IMR-90 (cell line): Measurements from ENCODE around the gene MRTFB. TPM values are rescaled to one million over a fixed set of nuclear protein-coding genes. Genes with fewer than 3 reads are reported as not detected.

Source experiments
- ATAC-seq: fragments of 200-7000 bp; cut with Tn5 transposase; 2 replicates; pipeline ENCODE4 v1.9.1; 2020; ENCODE audit warnings: low read depth, mild to moderate bottlenecking, moderate library complexity
- BruUV-seq: library from RNA; stranded (reverse); fragments of 400-500 nt; replicated peaks from 2 replicates; lab custom pipeline; 2021; lab: Mats Ljungman, UMichigan
- CTCF ChIA-PET: fragments of 300-600 bp; formaldehyde crosslinking; extraction: SDS; loops from one replicate; lab custom pipeline; 2021; ENCODE audit warnings: antibody characterized with exemption; lab: Yijun Ruan, JAX
- POLR2A ChIA-PET: fragments of 300-600 bp; sonication (Branson Sonifier 250); formaldehyde crosslinking; loops from one replicate; lab custom pipeline; 2022; ENCODE audit warnings: antibody characterized with exemption; ENCODE audit not compliant: unreplicated experiment; lab: Charles Lee
- DNase-seq: peaks from one replicate; pipeline ENCODE4 v3.0.0; 2013
- H2AFZ ChIP-seq: replicated peaks from 2 replicates; pipeline ENCODE3; 2013; ENCODE audit warnings: low read length, mild to moderate bottlenecking; ENCODE audit not compliant: poor library complexity
- H2AK5ac ChIP-seq: 2 replicates; pipeline ENCODE4 v1.6.1; 2013; ENCODE audit warnings: low read depth, low read length, inconsistent platforms
- H2AK9ac ChIP-seq: replicated peaks from 2 replicates; pipeline ENCODE3; 2013; ENCODE audit warnings: mild to moderate bottlenecking, low read depth, low read length, moderate library complexity; ENCODE audit not compliant: poor library complexity
- H2BK120ac ChIP-seq: 2 replicates; pipeline ENCODE4 v1.6.1; 2013; ENCODE audit warnings: low read depth, low read length, inconsistent platforms
- H2BK15ac ChIP-seq: 3 replicates; pipeline ENCODE4 v1.6.1; 2013; ENCODE audit warnings: low read depth, low read length, inconsistent platforms
- H2BK20ac ChIP-seq: 2 replicates; pipeline ENCODE4 v1.6.1; 2013; ENCODE audit warnings: low read depth, mild to moderate bottlenecking, inconsistent platforms, low read length, moderate library complexity
- H2BK5ac ChIP-seq: 2 replicates; pipeline ENCODE4 v1.6.1; 2013; ENCODE audit warnings: mild to moderate bottlenecking, low read depth, low read length, inconsistent platforms; ENCODE audit not compliant: poor library complexity, severe bottlenecking
- H3K14ac ChIP-seq: replicated peaks from 2 replicates; pipeline ENCODE4 v1.6.1; 2013; ENCODE audit warnings: low read depth, low read length, inconsistent platforms
- H3K18ac ChIP-seq: 2 replicates; pipeline ENCODE4 v1.6.1; 2013; ENCODE audit warnings: low read depth, low read length, control low read depth
- H3K23ac ChIP-seq: 2 replicates; pipeline ENCODE4 v1.6.1; 2013; ENCODE audit warnings: low read depth, low read length, inconsistent platforms
- H3K27ac ChIP-seq: 2 replicates; pipeline ENCODE4 v1.5.1; 2013; ENCODE audit warnings: mild to moderate bottlenecking, control low read depth, low read length; ENCODE audit not compliant: insufficient read depth
- H3K27me3 ChIP-seq: 2 replicates; pipeline ENCODE4 v1.6.1; 2013; ENCODE audit warnings: low read length; ENCODE audit not compliant: control insufficient read depth, insufficient read depth
- H3K36me3 ChIP-seq: 2 replicates; pipeline ENCODE4 v1.6.1; 2013; ENCODE audit warnings: low read length, mixed read lengths; ENCODE audit not compliant: control insufficient read depth, insufficient read depth
- H3K4ac ChIP-seq: 2 replicates; pipeline ENCODE4 v1.6.1; 2013; ENCODE audit warnings: low read depth, low read length, inconsistent platforms
- H3K4me1 ChIP-seq: 2 replicates; pipeline ENCODE4 v1.6.1; 2013; ENCODE audit warnings: low read length, mixed read lengths; ENCODE audit not compliant: control insufficient read depth, insufficient read depth
- H3K4me2 ChIP-seq: 2 replicates; pipeline ENCODE4 v1.6.1; 2013; ENCODE audit warnings: low read depth, mild to moderate bottlenecking, control low read depth, low read length, moderate library complexity
- H3K4me3 ChIP-seq: 2 replicates; pipeline ENCODE4 v1.5.1; 2013; ENCODE audit warnings: low read depth, mild to moderate bottlenecking, control low read depth, low read length, moderate library complexity; ENCODE audit not compliant: insufficient read depth
- H3K56ac ChIP-seq: 2 replicates; pipeline ENCODE4 v1.6.1; 2013; ENCODE audit warnings: low read length, inconsistent platforms; ENCODE audit not compliant: insufficient read depth; ENCODE audit errors: extremely low read depth
- H3K79me1 ChIP-seq, 2 experiments: 2 replicates each; pipeline ENCODE4 v1.6.1; 2013; ENCODE audit warnings: low read length in 2 of 2, inconsistent platforms in 1 of 2, low read depth in 1 of 2
- H3K9ac ChIP-seq: 2 replicates; pipeline ENCODE4 v1.6.1; 2013; ENCODE audit warnings: low read depth, low read length, control low read depth
- H3K9me1 ChIP-seq: 2 replicates; pipeline ENCODE4 v1.6.1; 2013; ENCODE audit warnings: low read length, inconsistent platforms; ENCODE audit not compliant: insufficient read depth
- H3K9me3 ChIP-seq: 2 replicates; pipeline ENCODE4 v1.6.1; 2013; ENCODE audit warnings: low read length; ENCODE audit not compliant: control insufficient read depth, insufficient read depth
- H4K20me1 ChIP-seq: 2 replicates; pipeline ENCODE4 v1.6.1; 2013; ENCODE audit warnings: low read length, inconsistent platforms; ENCODE audit not compliant: insufficient read depth
- H4K5ac ChIP-seq: 2 replicates; pipeline ENCODE4 v1.6.1; 2013; ENCODE audit warnings: mild to moderate bottlenecking, low read depth, low read length, control low read depth
- H4K8ac ChIP-seq, 2 experiments: 2 replicates each; pipeline ENCODE4 v1.6.1; 2013; ENCODE audit warnings: low read depth in 2 of 2, low read length in 2 of 2, control low read depth in 1 of 2, inconsistent platforms in 1 of 2
- H4K91ac ChIP-seq: 2 replicates; pipeline ENCODE4 v1.6.1; 2013; ENCODE audit warnings: low read depth, low read length, inconsistent platforms; ENCODE audit not compliant: insufficient read depth
- CEBPB ChIP-seq: IDR thresholded peaks from 2 replicates; pipeline ENCODE4 v1.6.1; 2012; ENCODE audit warnings: low read depth, low read length, improper control_type of control experiment
- ELK1 ChIP-seq: fragments of 150-350 bp; IDR thresholded peaks from 2 replicates; pipeline ENCODE4 v1.6.1; 2016; ENCODE audit warnings: low read depth, mild to moderate bottlenecking, low read length, moderate library complexity, borderline replicate concordance
- MXI1 ChIP-seq: IDR thresholded peaks from 2 replicates; pipeline ENCODE4 v1.6.1; 2012; ENCODE audit warnings: low read depth, mild to moderate bottlenecking, low read length, moderate library complexity, borderline replicate concordance
- RAD21 ChIP-seq: IDR thresholded peaks from 2 replicates; pipeline ENCODE4 v1.6.1; 2012; ENCODE audit warnings: low read length, improper control_type of control experiment
- RFX5 ChIP-seq: IDR thresholded peaks from 2 replicates; pipeline ENCODE4 v1.8.0; 2012; ENCODE audit warnings: low read depth, mild to moderate bottlenecking, low read length, moderate library complexity
- WGBS, 2 experiments: methylation state at CpG; one replicate each; pipeline versions ENCODE4 v1.1.5 to v1.1.7; 2013; ENCODE audit warnings: missing lambda C conversion rate in 2 of 2; ENCODE audit not compliant: insufficient read length in 1 of 2; ENCODE audit errors: extremely low coverage in 2 of 2; 5-methylcytosine and 5-hydroxymethylcytosine counted together
- dilution Hi-C: fragments of 300-500 bp; cut with HindIII; formaldehyde crosslinking; loops from one replicate; pipeline ENCODE4 v1.14.3; 2018; ENCODE audit warnings: low sequenced_read_pairs; ENCODE audit not compliant: unreplicated experiment
- in situ Hi-C: fragments of 300-500 bp; cut with MboI; formaldehyde crosslinking; loops from 3 replicates; pipeline ENCODE4 v1.14.3; 2019; ENCODE audit warnings: low sequenced_read_pairs, inconsistent platforms, mixed read lengths
- intact Hi-C: fragments of 100-400 bp; cut with micrococcal nuclease; formaldehyde crosslinking; loops from 2 replicates; pipeline ENCODE4 v1.10.0; 2022
- polyA plus RNA-seq, 3 experiments: library from polyadenylated mRNA; depleted of rRNA; stranded (reverse); fragments of >200 nt; gene quantifications; 2 replicates each; pipeline ENCODE4 v1.2.3, GENCODE V29; 2012; ENCODE audit warnings: low replicate concordance in 1 of 3
- total RNA-seq: library from RNA; depleted of rRNA; stranded (reverse); fragments of >200 nt; gene quantifications from 2 replicates; pipeline ENCODE4 v1.2.3, GENCODE V29; 2012

Gene MRTFB
- total and polyA plus RNA-seq, 2 of the 4 experiments (the other 2 are of a cell fraction), result 4.4 to 5.4 TPM

GRCh38 chr16:14050291-14051027 lies 20.7 kb upstream of the MRTFB start (continued):
- no peak for TF ChIP-seq RAD21

- H4K91ac ChIP-seq, result no peak overlapping the region
- POLR2A ChIA-PET, result no interaction called here
- WGBS, 2 experiments, result 71% methylated on average over 4 of the region's 5 CpGs; no CpG with 5 or more reads in 1 of the 2 experiments
- no peak overlapping the region for H2BK5ac ChIP-seq
- intact Hi-C loops (no loop called here), in situ Hi-C loops (no loop called here), dilution Hi-C loops (no loop called here)
- H4K20me1 ChIP-seq, result no peaks in the 10 kb centered on the region
- H3K14ac ChIP-seq, result peak overlapping the region; percentile 65; the same call in 1 of the 2 replicates
- H4K8ac ChIP-seq, result no peak overlapping the region
- H4K5ac ChIP-seq, result no peak overlapping the region
- no peak overlapping the region for H3K18ac ChIP-seq
- no peak for DNase-seq
- H3K27me3 ChIP-seq, result peaks cover 7% of the 10 kb centered on the region
- no peak overlapping the region for H3K4me3 ChIP-seq
- H2AFZ ChIP-seq, result no peak overlapping the region
- H3K79me1 ChIP-seq, result no peaks in the 10 kb centered on the region
- CTCF ChIA-PET, result no interaction called here
- ATAC-seq, result no peak
- TF ChIP-seq ELK1 (no peak), RFX5 (no peak), CEBPB (no peak), MXI1 (no peak)
- no peak overlapping the region for H2BK15ac ChIP-seq
- no peaks in the 10 kb centered on the region for H3K9me3 ChIP-seq
- H3K9me1 ChIP-seq, result peaks cover 3% of the 10 kb centered on the region; the same call in 1 of the 2 replicates
- no peaks in the 10 kb centered on the region for H3K36me3 ChIP-seq
- no peaks in the 10 kb centered on the region for H3K4me1 ChIP-seq
- H3K4me2 ChIP-seq, result no peak overlapping the region
- no peak overlapping the region for H3K56ac ChIP-seq
- H3K27ac ChIP-seq, result no peak overlapping the region
- H2AK5ac ChIP-seq, result no peak overlapping the region
- no peak overlapping the region for H2AK9ac ChIP-seq
- no peak overlapping the region for H2BK120ac ChIP-seq
- BruUV-seq, result no TSS peak
- H3K4ac ChIP-seq, result no peak overlapping the region
- H3K23ac ChIP-seq, result no peak overlapping the region
- no peak overlapping the region for H2BK20ac ChIP-seq
- H3K9ac ChIP-seq, result no peak overlapping the region
Measured at GRCh38 chr16:14051103-14051729, 19.9 kb upstream of the MRTFB start.
